HEK293 (cell line): Measurements from ENCODE around the gene SLC25A26.

Experiments used
- CTCF ChIA-PET: fragments of 350-600 bp; formaldehyde crosslinking; extraction: SDS; loops from one replicate; lab custom pipeline; 2021; ENCODE audit warnings: antibody characterized with exemption; lab: Yijun Ruan, JAX
- POLR2A ChIA-PET: fragments of 300-600 bp; formaldehyde crosslinking; extraction: SDS; loops from one replicate; lab custom pipeline; 2020; ENCODE audit warnings: antibody characterized with exemption, inconsistent platforms; lab: Yijun Ruan, JAX
- H3K27ac ChIP-seq: fragments of 200-500 bp; sonication (Bioruptor generic); 2 replicates; pipeline ENCODE4 v1.5.1; 2014; ENCODE audit warnings: low read depth, low read length, control low read depth, inconsistent platforms; ENCODE audit errors: extremely low read depth
- H3K36me3 ChIP-seq, 2 experiments: fragments of 200-500 bp in 1 of 2; sonication (Bioruptor generic) in 1 of 2; 1 replicate in 1 of 2; 2 replicates in 1 of 2; pipeline ENCODE4 v1.5.1; 2014 to 2017; ENCODE audit warnings: inconsistent platforms in 2 of 2, low read length in 2 of 2; ENCODE audit not compliant: control insufficient read depth in 2 of 2, insufficient read depth in 1 of 2
- H3K4me1 ChIP-seq: fragments of 200-500 bp; sonication (Bioruptor generic); 2 replicates; pipeline ENCODE4 v1.5.1; 2014; ENCODE audit warnings: mild to moderate bottlenecking, low read length, inconsistent platforms; ENCODE audit not compliant: control insufficient read depth, insufficient read depth
- H3K4me3 ChIP-seq: 2 replicates; pipeline ENCODE4 v1.5.1; 2011; ENCODE audit warnings: low read depth, mild to moderate bottlenecking, control low read depth, low read length, moderate library complexity
- H3K9me3 ChIP-seq: fragments of 200-500 bp; sonication (Bioruptor generic); 2 replicates; pipeline ENCODE4 v1.5.1; 2014; ENCODE audit warnings: low read depth, low read length, inconsistent platforms; ENCODE audit not compliant: control insufficient read depth, insufficient read depth
- FEZF1 ChIP-seq: fragments of 450-650 bp; formaldehyde crosslinking; IDR thresholded peaks from 2 replicates; pipeline ENCODE4 v1.5.1; 2016; ENCODE audit warnings: missing biosample characterization, missing genetic modification characterization
- OSR2 ChIP-seq: fragments of 450-650 bp; formaldehyde crosslinking; IDR thresholded peaks from 2 replicates; pipeline ENCODE4 v1.5.1; 2016; ENCODE audit warnings: missing biosample characterization, missing genetic modification characterization
- OVOL3 ChIP-seq: fragments of 450-650 bp; formaldehyde crosslinking; IDR thresholded peaks from 2 replicates; pipeline ENCODE4 v1.5.1; 2016; ENCODE audit warnings: missing biosample characterization, missing genetic modification characterization
- PATZ1 ChIP-seq: fragments of 450-650 bp; formaldehyde crosslinking; IDR thresholded peaks from 2 replicates; pipeline ENCODE4 v1.5.1; 2016; ENCODE audit warnings: missing biosample characterization, missing genetic modification characterization
- YY2 ChIP-seq: fragments of 450-650 bp; formaldehyde crosslinking; IDR thresholded peaks from 2 replicates; pipeline ENCODE4 v1.5.1; 2016; ENCODE audit warnings: missing biosample characterization, missing genetic modification characterization
- ZBTB44 ChIP-seq: fragments of 450-650 bp; IDR thresholded peaks from 2 replicates; pipeline ENCODE4 v1.5.1; 2018; ENCODE audit warnings: missing biosample characterization, mild to moderate bottlenecking, missing genetic modification characterization
- ZNF148 ChIP-seq: fragments of 450-650 bp; formaldehyde crosslinking; IDR thresholded peaks from 2 replicates; pipeline ENCODE4 v1.5.0; 2017; ENCODE audit warnings: missing biosample characterization, missing genetic modification characterization, borderline replicate concordance
- ZNF155 ChIP-seq: fragments of 450-650 bp; formaldehyde crosslinking; IDR thresholded peaks from 2 replicates; pipeline ENCODE4 v1.5.1; 2016; ENCODE audit warnings: missing biosample characterization, missing genetic modification characterization
- ZNF157 ChIP-seq: fragments of 450-650 bp; formaldehyde crosslinking; IDR thresholded peaks from 2 replicates; pipeline ENCODE4 v1.5.1; 2016; ENCODE audit warnings: missing biosample characterization, missing genetic modification characterization
- ZNF184 ChIP-seq: fragments of 450-650 bp; IDR thresholded peaks from 2 replicates; pipeline ENCODE4 v1.5.1; 2018; ENCODE audit warnings: missing biosample characterization, mild to moderate bottlenecking, missing genetic modification characterization
- ZNF2 ChIP-seq: fragments of 450-650 bp; formaldehyde crosslinking; IDR thresholded peaks from 2 replicates; pipeline ENCODE4 v1.5.1; 2016; ENCODE audit warnings: missing biosample characterization, missing genetic modification characterization
- ZNF214 ChIP-seq: fragments of 450-650 bp; formaldehyde crosslinking; IDR thresholded peaks from 2 replicates; pipeline ENCODE4 v1.5.1; 2017; ENCODE audit warnings: missing biosample characterization, mild to moderate bottlenecking, missing genetic modification characterization, borderline replicate concordance
- ZNF274 ChIP-seq, 2 experiments: fragments of 200-500 bp in 1 of 2; fragments of 450-650 bp in 1 of 2; sonication (Bioruptor generic) in 1 of 2; formaldehyde crosslinking in 1 of 2; IDR thresholded peaks; 2 replicates each; pipeline versions ENCODE4 v1.5.1 to v1.6.1; 2014 to 2016; ENCODE audit warnings: borderline replicate concordance in 1 of 2, inconsistent platforms in 1 of 2, low read length in 1 of 2, missing biosample characterization in 1 of 2, missing genetic modification characterization in 1 of 2
- ZNF302 ChIP-seq: fragments of 450-650 bp; formaldehyde crosslinking; IDR thresholded peaks from 2 replicates; pipeline ENCODE4 v1.5.1; 2016; ENCODE audit warnings: missing biosample characterization, missing genetic modification characterization, low read depth
- ZNF416 ChIP-seq: fragments of 450-650 bp; formaldehyde crosslinking; IDR thresholded peaks from 2 replicates; pipeline ENCODE4 v1.5.1; 2016; ENCODE audit warnings: missing biosample characterization, missing genetic modification characterization
- ZNF488 ChIP-seq: fragments of 450-650 bp; formaldehyde crosslinking; IDR thresholded peaks from 2 replicates; pipeline ENCODE4 v1.5.1; 2016; ENCODE audit warnings: missing biosample characterization, missing genetic modification characterization
- ZNF555 ChIP-seq: fragments of 450-650 bp; formaldehyde crosslinking; conservative IDR thresholded peaks from 2 replicates; pipeline ENCODE4 v1.5.1; 2017; ENCODE audit warnings: missing biosample characterization, mild to moderate bottlenecking, missing genetic modification characterization, inconsistent platforms
- ZNF558 ChIP-seq: fragments of 450-650 bp; formaldehyde crosslinking; IDR thresholded peaks from 2 replicates; pipeline ENCODE4 v1.5.1; 2016; ENCODE audit warnings: missing biosample characterization, missing genetic modification characterization
- ZNF580 ChIP-seq: fragments of 450-650 bp; formaldehyde crosslinking; IDR thresholded peaks from 2 replicates; pipeline ENCODE4 v1.5.1; 2016; ENCODE audit warnings: missing biosample characterization, missing genetic modification characterization
- ZNF585B ChIP-seq: fragments of 450-650 bp; formaldehyde crosslinking; IDR thresholded peaks from 2 replicates; pipeline ENCODE4 v1.5.1; 2016; ENCODE audit warnings: missing biosample characterization, missing genetic modification characterization
- ZNF654 ChIP-seq: fragments of 450-650 bp; formaldehyde crosslinking; IDR thresholded peaks from 2 replicates; pipeline ENCODE4 v1.5.1; 2016; ENCODE audit warnings: low read depth, missing biosample characterization, missing genetic modification characterization
- ZNF658 ChIP-seq: fragments of 450-650 bp; formaldehyde crosslinking; IDR thresholded peaks from 2 replicates; pipeline ENCODE4; 2016; ENCODE audit warnings: missing biosample characterization, missing genetic modification characterization

The SLC25A26 gene

GRCh38 chr3:66270288-66270687, 49.5 kb downstream of the SLC25A26 start (continued):
- TF ChIP-seq ZNF555 (tag by site-specific recombination): no peak
- no peak for TF ChIP-seq YY2 (tag by site-specific recombination)
- no peak for TF ChIP-seq ZNF302 (tag by site-specific recombination)
- TF ChIP-seq ZNF580: no peak
- TF ChIP-seq ZNF585B (tag by site-specific recombination): no peak
- no peak for TF ChIP-seq FEZF1
- no peak for TF ChIP-seq ZNF658
- no peak for TF ChIP-seq ZNF558
- TF ChIP-seq ZNF214 (tag by site-specific recombination): no peak
- TF ChIP-seq OSR2 (tag by site-specific recombination): no peak

- TF ChIP-seq ZNF155 (no peak), ZNF157 (tag by site-specific recombination) (no peak), OVOL3 (tag by site-specific recombination) (no peak), PATZ1 (no peak), ZNF658 (no peak)
Observed at GRCh38 chr3:66270701-66271100, 49.9 kb downstream of the SLC25A26 start.

GRCh38 chr3:66271231-66271630, 50.4 kb downstream of the SLC25A26 start:
- Histone ChIP-seq H3K36me3 (no peaks in the 10 kb centered on the region), H3K27ac (no peak overlapping the region), H3K9me3 (no peaks in the 10 kb centered on the region), H3K4me3 (no peak overlapping the region), H3K4me1 (no peaks in the 10 kb centered on the region)
- POLR2A ChIA-PET: no interaction called here
- TF ChIP-seq ZNF148 (tag by site-specific recombination) (no peak), ZNF2 (no peak), ZNF654 (tag by site-specific recombination) (no peak), ZNF488 (tag by site-specific recombination) (no peak), ZNF274 (IDR thresholded peaks at IDR 0.05; ENCODE audit: low read length) (no peak), ZNF274 (tag by site-specific recombination; IDR thresholded peaks at IDR 0.05; ENCODE audit: borderline replicate concordance) (no peak), ZNF184 (tag by site-specific recombination) (no peak), ZBTB44 (tag by site-specific recombination) (no peak), ZNF416 (tag by site-specific recombination) (no peak)
- CTCF ChIA-PET: interaction anchor here (0.7 to 1.8 kb wide), 6 partner anchors 17 to 520 kb away, joined by 3 to 8 read pairs (median 3); no protein-coding TSS in a partner anchor

More at GRCh38 chr3:66270701-66271100, 49.9 kb downstream of the SLC25A26 start:
- POLR2A ChIA-PET: no interaction called here
- CTCF ChIA-PET: interaction anchor here (0.8 to 1.8 kb wide), 3 partner anchors 16 to 519 kb away, joined by 3 to 8 read pairs (median 3); no protein-coding TSS in a partner anchor
- Histone ChIP-seq H3K4me1 (no peaks in the 10 kb centered on the region), H3K9me3 (no peaks in the 10 kb centered on the region), H3K4me3 (no peak overlapping the region), H3K36me3 (no peaks in the 10 kb centered on the region), H3K27ac (no peak overlapping the region)
